HCT116 (cell line): ENCODE data around the gene ITLN1.
"Not testable (repeated sequence)": the region's sequence is repeated elsewhere in the genome, so short reads cannot be mapped to it uniquely, and the experiment has no call there.

ENCODE experiments used
- CTCF ChIP-seq, 3 experiments: fragments of 200-600 bp in 1 of 3; sonication (generic) in 1 of 3; IDR thresholded peaks in 2 of 3; conservative IDR thresholded peaks in 1 of 3; 2 replicates each; pipeline ENCODE4 v1.5.1; 2012 to 2017; ENCODE audit warnings: low read depth in 2 of 3, low read length in 2 of 3, antibody characterized with exemption in 1 of 3, borderline replicate concordance in 1 of 3, control low read depth in 1 of 3, mild to moderate bottlenecking in 1 of 3, mixed read lengths in 1 of 3, mixed run types in 1 of 3, moderate library complexity in 1 of 3; ENCODE audit not compliant: insufficient read depth in 1 of 3
- ELF1 ChIP-seq: IDR thresholded peaks from 2 replicates; pipeline ENCODE4 v1.6.1; 2012; ENCODE audit warnings: low read depth, borderline replicate concordance
- EZH2 ChIP-seq: fragments of 200-600 bp; sonication (generic); IDR thresholded peaks from 2 replicates; pipeline ENCODE4 v1.6.1; 2017; ENCODE audit warnings: antibody characterized with exemption, mixed run types
- POLR2A ChIP-seq: IDR thresholded peaks from 2 replicates; pipeline ENCODE4 v1.7.0; 2011; ENCODE audit warnings: borderline replicate concordance; ENCODE audit not compliant: insufficient read depth, insufficient read length; ENCODE audit errors: extremely low read depth
- POLR2AphosphoS5 ChIP-seq: IDR thresholded peaks from 2 replicates; pipeline ENCODE4 v1.6.1; 2011; ENCODE audit warnings: mild to moderate bottlenecking, low read depth, low read length, moderate library complexity

- TF ChIP-seq CTCF (IDR thresholded peaks at IDR 0.05 in 2 of 3, conservative IDR thresholded peaks at IDR 0.05 in 1 of 3; ENCODE audit: borderline replicate concordance in 1 of 3, insufficient read depth in 1 of 3, low read depth in 2 of 3, low read length in 2 of 3); EZH2; POLR2A; ELF1; POLR2AphosphoS5: not testable (repeated sequence)
Observed at GRCh38 chr1:160881264-160881663, 3.7 kb downstream of the ITLN1 start.
